SK-N-SH treated with all-trans-retinoic acid at 6 μM for 48 hours (cell line): ENCODE measurements around the gene TFDP3.

Source experiments
- ATAC-seq: fragments of 200-7000 bp; cut with Tn5 transposase; 3 replicates; pipeline ENCODE4 v1.9.1; 2020; ENCODE audit warnings: mild to moderate bottlenecking, moderate library complexity
- ARNTL ChIP-seq: fragments of 450-650 bp; formaldehyde crosslinking; IDR thresholded peaks from 2 replicates; pipeline ENCODE4 v1.5.0; 2020; ENCODE audit warnings: low read depth, mild to moderate bottlenecking, moderate library complexity, borderline replicate concordance
- BACH2 ChIP-seq: fragments of 250-450 bp; sonication (Bioruptor Pico); IDR thresholded peaks from 2 replicates; pipeline ENCODE4 v1.9.0; 2021; ENCODE audit warnings: mild to moderate bottlenecking, borderline replicate concordance
- CREB5 ChIP-seq: fragments of 250-450 bp; sonication (Bioruptor Pico); IDR thresholded peaks from 2 replicates; pipeline ENCODE4 v1.5.1; 2020; ENCODE audit warnings: low read depth, mild to moderate bottlenecking, moderate library complexity
- CSRNP3 ChIP-seq: fragments of 250-450 bp; sonication (Bioruptor Pico); IDR thresholded peaks from 2 replicates; pipeline ENCODE4 v1.5.1; 2021; ENCODE audit warnings: mild to moderate bottlenecking, moderate library complexity
- ESRRG ChIP-seq: fragments of 250-450 bp; sonication (Bioruptor Pico); IDR thresholded peaks from 2 replicates; pipeline ENCODE4 v1.6.1; 2021; ENCODE audit warnings: mild to moderate bottlenecking
- GLIS3 ChIP-seq: fragments of 250-450 bp; sonication (Bioruptor Pico); IDR thresholded peaks from 2 replicates; pipeline ENCODE4 v1.5.0; 2020; ENCODE audit warnings: mild to moderate bottlenecking, moderate library complexity
- ISL1 ChIP-seq: fragments of 250-450 bp; sonication (Bioruptor Pico); IDR thresholded peaks from 2 replicates; pipeline ENCODE4 v2.1.2; 2022; ENCODE audit warnings: mild to moderate bottlenecking, moderate library complexity
- OSR1 ChIP-seq: fragments of 250-450 bp; sonication (Bioruptor Pico); IDR thresholded peaks from 2 replicates; pipeline ENCODE4 v1.8.0; 2022; ENCODE audit warnings: moderate library complexity, mild to moderate bottlenecking, inconsistent platforms
- PATZ1 ChIP-seq: fragments of 250-450 bp; sonication (Bioruptor Pico); IDR thresholded peaks from 2 replicates; pipeline ENCODE4 v1.8.0; 2020; ENCODE audit warnings: mild to moderate bottlenecking, moderate library complexity, borderline replicate concordance
- POU6F1 ChIP-seq: fragments of 250-450 bp; sonication (Bioruptor Pico); IDR thresholded peaks from 2 replicates; pipeline ENCODE4 v1.8.0; 2021; ENCODE audit warnings: low read depth, mild to moderate bottlenecking, moderate library complexity, borderline replicate concordance
- PPARA ChIP-seq: fragments of 250-450 bp; sonication (Bioruptor Pico); IDR thresholded peaks from 2 replicates; pipeline ENCODE4 v1.5.0; 2020; ENCODE audit warnings: mild to moderate bottlenecking, borderline replicate concordance
- RARB ChIP-seq: fragments of 250-450 bp; sonication (Bioruptor Pico); IDR thresholded peaks from 2 replicates; pipeline ENCODE4 v1.8.0; 2021; ENCODE audit warnings: mild to moderate bottlenecking, moderate library complexity
- SNAI2 ChIP-seq: fragments of 250-450 bp; sonication (Bioruptor Pico); IDR thresholded peaks from 2 replicates; pipeline ENCODE4 v1.5.0; 2020; ENCODE audit warnings: mild to moderate bottlenecking, moderate library complexity
- TOX ChIP-seq: fragments of 250-450 bp; sonication (Bioruptor Pico); IDR thresholded peaks from 2 replicates; pipeline ENCODE4 v1.8.0; 2021; ENCODE audit warnings: mild to moderate bottlenecking, moderate library complexity, borderline replicate concordance
- TSHZ2 ChIP-seq: fragments of 250-450 bp; sonication (Bioruptor Pico); IDR thresholded peaks from 2 replicates; pipeline ENCODE4 v1.5.0; 2020; ENCODE audit warnings: mild to moderate bottlenecking, moderate library complexity
- ZC3H10 ChIP-seq: fragments of 250-450 bp; sonication (Bioruptor Pico); IDR thresholded peaks from 2 replicates; pipeline ENCODE4 v1.5.1; 2021; ENCODE audit warnings: mild to moderate bottlenecking, moderate library complexity
- ZFP3 ChIP-seq: fragments of 250-450 bp; sonication (Bioruptor Pico); IDR thresholded peaks from 2 replicates; pipeline ENCODE4 v1.5.0; 2020; ENCODE audit warnings: mild to moderate bottlenecking, moderate library complexity
- ZFP30 ChIP-seq: fragments of 450-650 bp; formaldehyde crosslinking; IDR thresholded peaks from 2 replicates; pipeline ENCODE4 v1.5.0; 2022; ENCODE audit warnings: mild to moderate bottlenecking, moderate library complexity
- ZNF565 ChIP-seq: fragments of 450-650 bp; formaldehyde crosslinking; conservative IDR thresholded peaks from 2 replicates; pipeline ENCODE4 v1.5.0; 2020; ENCODE audit warnings: low read depth, mild to moderate bottlenecking, moderate library complexity
- ZNF70 ChIP-seq: fragments of 450-650 bp; formaldehyde crosslinking; IDR thresholded peaks from 2 replicates; pipeline ENCODE4 v1.5.0; 2020; ENCODE audit warnings: mild to moderate bottlenecking, moderate library complexity
- ZNF8 ChIP-seq: fragments of 450-650 bp; formaldehyde crosslinking; IDR thresholded peaks from 2 replicates; pipeline ENCODE4 v1.5.0; 2020; ENCODE audit warnings: mild to moderate bottlenecking, moderate library complexity

Gene TFDP3

GRCh38 chrX:133191739-133192039 lies 26.5 kb downstream of the TFDP3 start (continued):
- TF ChIP-seq POU6F1 (CRISPR knock-in tag): no peak
- TF ChIP-seq ISL1 (CRISPR knock-in tag): no peak
- TF ChIP-seq CREB5: no peak
- TF ChIP-seq ZFP3 (CRISPR knock-in tag): no peak
- no peak for TF ChIP-seq CSRNP3 (CRISPR knock-in tag)
- TF ChIP-seq ZC3H10: no peak
- TF ChIP-seq OSR1 (CRISPR knock-in tag): no peak
- TF ChIP-seq ZFP30 (CRISPR knock-in tag): no peak

- TF ChIP-seq ZNF8 (no peak), BACH2 (CRISPR knock-in tag) (no peak), ZC3H10 (no peak), GLIS3 (CRISPR knock-in tag) (no peak), OSR1 (CRISPR knock-in tag) (no peak), PPARA (CRISPR knock-in tag) (no peak), ARNTL (CRISPR knock-in tag) (no peak), ZNF70 (CRISPR knock-in tag) (no peak), CREB5 (no peak), TOX (CRISPR knock-in tag) (no peak), ZFP30 (CRISPR knock-in tag) (no peak), PATZ1 (CRISPR knock-in tag) (no peak), ZFP3 (CRISPR knock-in tag) (no peak), POU6F1 (CRISPR knock-in tag) (no peak), CSRNP3 (CRISPR knock-in tag) (no peak), RARB (no peak), ZNF565 (CRISPR knock-in tag) (no peak), TSHZ2 (CRISPR knock-in tag) (no peak), ESRRG (CRISPR knock-in tag) (no peak), SNAI2 (no peak)
- TF ChIP-seq, all 23 proteins: peak for 0
- ATAC-seq: no peak
These were observed 27.0 kb downstream of the TFDP3 start for GRCh38 chrX:133190877-133191738.
